ENCODE measurements around the gene PRKCA. TPM values are rescaled to one million over a fixed set of nuclear protein-coding genes. Genes with fewer than 3 reads are reported as not detected.

PRKCA gene
- total and polyA plus RNA-seq, 2 of the 13 experiments (the other 11 are each of a cell fraction or from before 2014, with no cell fraction given) = 18.5 to 21.5 TPM

DNA sequence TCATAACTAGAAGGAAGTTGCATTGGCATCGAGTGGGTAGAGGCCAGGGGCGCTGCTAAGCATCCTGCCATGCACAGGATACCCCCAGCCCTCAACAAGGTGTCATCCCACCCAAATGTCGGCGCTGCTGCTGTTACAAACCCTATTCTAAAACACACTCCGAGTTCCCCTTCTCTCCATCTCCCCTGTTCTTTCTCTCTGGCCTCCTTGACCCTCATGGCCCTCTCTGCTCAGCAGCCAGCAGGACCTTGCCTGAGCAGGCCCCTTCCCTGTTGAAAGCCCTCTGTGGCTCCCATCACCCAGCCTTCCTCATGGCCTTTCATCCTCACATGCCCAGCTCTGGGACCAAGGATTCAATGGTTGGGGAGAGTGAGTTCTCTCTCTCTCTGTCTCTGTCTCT lies 510.2 kb downstream of the PRKCA start:
- BruUV-seq (replicated peaks) = no TSS peak
- no peaks in the 10 kb centered on the region for H3K36me3 ChIP-seq (replicated peaks in 1 of 2; ENCODE audit: control insufficient read depth in 1 of 2, insufficient read depth in 2 of 2, low read length in 2 of 2)
- peaks cover 24% of the 10 kb centered on the region for H3K4me1 ChIP-seq (ENCODE audit: insufficient read depth, low read length)
- FAIRE-seq (no peak), ATAC-seq (peak; percentile 36), DNase-seq (ENCODE audit: low spot score) (no peak)
- H3K79me2 ChIP-seq (ENCODE audit: insufficient read depth, low read length) = no peaks in the 10 kb centered on the region
- WGBS (ENCODE audit: low lambda C conversion rate) = 60% methylated on average over 4 of the region's 5 CpGs
- H3K9ac ChIP-seq (ENCODE audit: insufficient read depth, low read depth, low read length) = no peak overlapping the region
- H3K27me3 ChIP-seq (ENCODE audit: control insufficient read depth in 1 of 2, insufficient read depth in 2 of 2, low read length in 2 of 2) = no peaks in the 10 kb centered on the region
- no peak overlapping the region for H3K27ac ChIP-seq (ENCODE audit: extremely low read length, insufficient read depth, low read length)
- ChIA-PET CTCF (ENCODE audit: low intra/inter-chr PET ratio, low total read pairs) (no interaction called here), POLR2A (no interaction called here)
- no peak overlapping the region for H3K4me2 ChIP-seq (ENCODE audit: low read depth, low read length)
- no peak overlapping the region for H3K4me3 ChIP-seq (replicated peaks in 1 of 3; ENCODE audit: insufficient read depth in 1 of 3, low read depth in 2 of 3, low read length in 3 of 3)
- TF ChIP-seq, protein P1, sequence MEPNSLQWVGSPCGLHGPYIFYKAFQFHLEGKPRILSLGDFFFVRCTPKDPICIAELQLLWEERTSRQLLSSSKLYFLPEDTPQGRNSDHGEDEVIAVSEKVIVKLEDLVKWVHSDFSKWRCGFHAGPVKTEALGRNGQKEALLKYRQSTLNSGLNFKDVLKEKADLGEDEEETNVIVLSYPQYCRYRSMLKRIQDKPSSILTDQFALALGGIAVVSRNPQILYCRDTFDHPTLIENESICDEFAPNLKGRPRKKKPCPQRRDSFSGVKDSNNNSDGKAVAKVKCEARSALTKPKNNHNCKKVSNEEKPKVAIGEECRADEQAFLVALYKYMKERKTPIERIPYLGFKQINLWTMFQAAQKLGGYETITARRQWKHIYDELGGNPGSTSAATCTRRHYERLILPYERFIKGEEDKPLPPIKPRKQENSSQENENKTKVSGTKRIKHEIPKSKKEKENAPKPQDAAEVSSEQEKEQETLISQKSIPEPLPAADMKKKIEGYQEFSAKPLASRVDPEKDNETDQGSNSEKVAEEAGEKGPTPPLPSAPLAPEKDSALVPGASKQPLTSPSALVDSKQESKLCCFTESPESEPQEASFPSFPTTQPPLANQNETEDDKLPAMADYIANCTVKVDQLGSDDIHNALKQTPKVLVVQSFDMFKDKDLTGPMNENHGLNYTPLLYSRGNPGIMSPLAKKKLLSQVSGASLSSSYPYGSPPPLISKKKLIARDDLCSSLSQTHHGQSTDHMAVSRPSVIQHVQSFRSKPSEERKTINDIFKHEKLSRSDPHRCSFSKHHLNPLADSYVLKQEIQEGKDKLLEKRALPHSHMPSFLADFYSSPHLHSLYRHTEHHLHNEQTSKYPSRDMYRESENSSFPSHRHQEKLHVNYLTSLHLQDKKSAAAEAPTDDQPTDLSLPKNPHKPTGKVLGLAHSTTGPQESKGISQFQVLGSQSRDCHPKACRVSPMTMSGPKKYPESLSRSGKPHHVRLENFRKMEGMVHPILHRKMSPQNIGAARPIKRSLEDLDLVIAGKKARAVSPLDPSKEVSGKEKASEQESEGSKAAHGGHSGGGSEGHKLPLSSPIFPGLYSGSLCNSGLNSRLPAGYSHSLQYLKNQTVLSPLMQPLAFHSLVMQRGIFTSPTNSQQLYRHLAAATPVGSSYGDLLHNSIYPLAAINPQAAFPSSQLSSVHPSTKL (CRISPR knock-in tag; IDR thresholded peaks at IDR 0.05) = no peak
- TF ChIP-seq NCOA5 (CRISPR knock-in tag; IDR thresholded peaks at IDR 0.05) (no peak), MYC (CRISPR knock-in tag; IDR thresholded peaks at IDR 0.05; ENCODE audit: borderline replicate concordance) (no peak), ZNF546 (CRISPR knock-in tag; conservative IDR thresholded peaks at IDR 0.05) (no peak)
- peaks cover 3% of the 10 kb centered on the region; the same call in 1 of the 2 replicates for H3K9me3 ChIP-seq (ENCODE audit: low read length)
- intact Hi-C loops (cut with micrococcal nuclease; ENCODE audit: unreplicated experiment) (no loop called here), in situ Hi-C loops (cut with HindIII; ENCODE audit: extremely low pct_ligation_motif_present, low pct_unique_long_range_greater_than_20kb) (no loop called here)
- no peak overlapping the region for H2AFZ ChIP-seq (ENCODE audit: low read length)
- no peaks in the 10 kb centered on the region for H4K20me1 ChIP-seq (ENCODE audit: insufficient read depth, low read length)

DNA sequence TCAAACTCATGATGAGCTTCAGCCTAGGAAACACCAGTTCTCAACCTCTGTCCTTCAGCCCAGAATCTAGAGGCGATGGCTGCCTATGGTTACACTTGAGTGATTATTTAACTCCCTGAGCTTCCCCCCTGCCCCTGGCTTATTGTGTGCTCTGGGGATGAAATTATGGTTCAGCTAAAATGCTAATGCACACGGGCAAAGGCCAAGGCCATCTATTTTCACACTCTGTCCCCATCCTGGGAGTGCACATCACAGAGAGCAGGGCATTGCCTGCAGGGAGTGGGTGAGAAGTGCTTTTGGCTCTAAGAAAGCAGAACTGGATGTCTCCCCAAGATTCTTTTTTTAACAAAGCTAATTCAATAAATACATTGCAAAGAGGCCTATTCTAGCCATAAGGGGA lies 510.9 kb downstream of the PRKCA start:
- 33% methylated on average over 2 of the region's 2 CpGs for WGBS (ENCODE audit: low lambda C conversion rate)
- ChIA-PET CTCF (ENCODE audit: low intra/inter-chr PET ratio, low total read pairs) (no interaction called here), POLR2A (no interaction called here)
- Histone ChIP-seq H3K9ac (ENCODE audit: insufficient read depth, low read depth, low read length) (no peak overlapping the region), H3K4me1 (ENCODE audit: insufficient read depth, low read length) (peaks cover 18% of the 10 kb centered on the region), H3K27ac (ENCODE audit: extremely low read length, insufficient read depth, low read length) (no peak overlapping the region), H3K4me3 (replicated peaks in 1 of 3; ENCODE audit: insufficient read depth in 1 of 3, low read depth in 2 of 3, low read length in 3 of 3) (no peak overlapping the region), H3K36me3 (replicated peaks in 1 of 2; ENCODE audit: control insufficient read depth in 1 of 2, insufficient read depth in 2 of 2, low read length in 2 of 2) (no peaks in the 10 kb centered on the region), H3K9me3 (ENCODE audit: low read length) (peaks cover 10% of the 10 kb centered on the region), H3K4me2 (ENCODE audit: low read depth, low read length) (no peak overlapping the region), H2AFZ (ENCODE audit: low read length) (no peak overlapping the region), H3K27me3 (ENCODE audit: control insufficient read depth in 1 of 2, insufficient read depth in 2 of 2, low read length in 2 of 2) (no peaks in the 10 kb centered on the region), H4K20me1 (ENCODE audit: insufficient read depth, low read length) (no peaks in the 10 kb centered on the region), H3K79me2 (ENCODE audit: insufficient read depth, low read length) (no peaks in the 10 kb centered on the region)
- no TSS peak for BruUV-seq (replicated peaks)
- FAIRE-seq (no peak), DNase-seq (ENCODE audit: low spot score) (no peak), ATAC-seq (peak; percentile 55)
- in situ Hi-C loops (cut with HindIII; ENCODE audit: extremely low pct_ligation_motif_present, low pct_unique_long_range_greater_than_20kb) = no loop called here
- intact Hi-C loops (cut with micrococcal nuclease; ENCODE audit: unreplicated experiment) = no loop called here
- TF ChIP-seq SP1 (IDR thresholded peaks at IDR 0.05) (no peak), SP1 (CRISPR knock-in tag; IDR thresholded peaks at IDR 0.05) (no peak), ZNF841 (CRISPR knock-in tag; IDR thresholded peaks at IDR 0.05; ENCODE audit: borderline replicate concordance) (no peak), RBAK (CRISPR knock-in tag; IDR thresholded peaks at IDR 0.05) (no peak), SALL1 (CRISPR knock-in tag; IDR thresholded peaks at IDR 0.05) (peak; percentile 73), MLLT10 (CRISPR knock-in tag; IDR thresholded peaks at IDR 0.05) (no peak), AGO1 (IDR thresholded peaks at IDR 0.05; ENCODE audit: low read depth, low read length, poor library complexity, severe bottlenecking) (no peak), HNF4A (CRISPR knock-in tag; IDR thresholded peaks at IDR 0.05) (peak; percentile 43), FOXA1 (IDR thresholded peaks at IDR 0.05) (no peak), FOXA1 (CRISPR knock-in tag; IDR thresholded peaks at IDR 0.05) (no peak), ZNF431 (CRISPR knock-in tag; IDR thresholded peaks at IDR 0.05; ENCODE audit: borderline replicate concordance, low read depth) (no peak), DR1 (CRISPR knock-in tag; IDR thresholded peaks at IDR 0.05) (no peak)
- TF ChIP-seq, protein P2, sequence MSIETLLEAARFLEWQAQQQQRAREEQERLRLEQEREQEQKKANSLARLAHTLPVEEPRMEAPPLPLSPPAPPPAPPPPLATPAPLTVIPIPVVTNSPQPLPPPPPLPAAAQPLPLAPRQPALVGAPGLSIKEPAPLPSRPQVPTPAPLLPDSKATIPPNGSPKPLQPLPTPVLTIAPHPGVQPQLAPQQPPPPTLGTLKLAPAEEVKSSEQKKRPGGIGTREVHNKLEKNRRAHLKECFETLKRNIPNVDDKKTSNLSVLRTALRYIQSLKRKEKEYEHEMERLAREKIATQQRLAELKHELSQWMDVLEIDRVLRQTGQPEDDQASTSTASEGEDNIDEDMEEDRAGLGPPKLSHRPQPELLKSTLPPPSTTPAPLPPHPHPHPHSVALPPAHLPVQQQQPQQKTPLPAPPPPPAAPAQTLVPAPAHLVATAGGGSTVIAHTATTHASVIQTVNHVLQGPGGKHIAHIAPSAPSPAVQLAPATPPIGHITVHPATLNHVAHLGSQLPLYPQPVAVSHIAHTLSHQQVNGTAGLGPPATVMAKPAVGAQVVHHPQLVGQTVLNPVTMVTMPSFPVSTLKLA (IDR thresholded peaks at IDR 0.05) = no peak

Data from HepG2 (cell line).